Esophagus muscularis mucosa (tissue), 4 donors: ENCODE results near the gene FLACC1. TPM values are rescaled to one million over a fixed set of nuclear protein-coding genes. Genes with fewer than 3 reads are reported as not detected.

Source experiments
- DNase-seq: peaks from one replicate; pipeline ENCODE4 v3.0.0-alpha.2; 2017; ENCODE audit errors: extremely low spot score
- H3K27ac ChIP-seq, 4 donors: fragments of 200-600 bp; sonication (generic); replicated peaks in 1 of 4; 1 replicate in 3 of 4; 2 replicates in 1 of 4; pipeline ENCODE4 v1.5.1; 2016 to 2019; ENCODE audit warnings: mild to moderate bottlenecking in 1 of 4
- H3K27me3 ChIP-seq, 4 donors: fragments of 200-600 bp; sonication (generic); one replicate each; pipeline versions ENCODE4 v1.5.1 to v1.6.0; 2016 to 2019
- H3K36me3 ChIP-seq, 4 donors: fragments of 200-600 bp; sonication (generic); one replicate each; pipeline ENCODE4 v1.5.1; 2016 to 2019
- H3K4me1 ChIP-seq, 4 donors: fragments of 200-600 bp; sonication (generic); one replicate each; pipeline ENCODE4 v1.5.1; 2016 to 2019
- H3K4me3 ChIP-seq, 4 donors: fragments of 200-600 bp; sonication (generic); 1 replicate in 2 of 4; 2 replicates in 2 of 4; pipeline ENCODE4 v1.5.1; 2016 to 2019; ENCODE audit warnings: mild to moderate bottlenecking in 4 of 4, moderate library complexity in 1 of 4
- H3K9me3 ChIP-seq, 4 donors: fragments of 200-600 bp; sonication (generic); 1 replicate in 3 of 4; 2 replicates in 1 of 4; pipeline ENCODE4 v1.5.1; 2016 to 2019
- EP300 ChIP-seq: sonication (generic); formaldehyde crosslinking; IDR thresholded peaks from one replicate; pipeline ENCODE4 v1.6.1; 2017; ENCODE audit warnings: antibody characterized with exemption
- POLR2A ChIP-seq: fragments of 450-650 bp; IDR thresholded peaks from one replicate; pipeline ENCODE4 v1.6.1; 2017; ENCODE audit warnings: antibody characterized with exemption, moderate library complexity, mild to moderate bottlenecking, low read depth
- POLR2AphosphoS5 ChIP-seq, 2 donors: sonication (generic); formaldehyde crosslinking; IDR thresholded peaks; one replicate each; pipeline ENCODE4 v1.6.1; 2017; ENCODE audit warnings: antibody characterized with exemption in 2 of 2
- WGBS: methylation state at CpG from one replicate; pipeline ENCODE4 v1.1.5; 2018; 5-methylcytosine and 5-hydroxymethylcytosine counted together
- intact Hi-C: fragments of 100-400 bp; cut with DNase I; formaldehyde crosslinking; loops from one replicate; pipeline ENCODE4 v1.15.1; 2023
- total RNA-seq, 4 donors: library from RNA; depleted of rRNA; stranded (reverse); fragments of >200 nt; gene quantifications; one replicate each; pipeline versions ENCODE4 v1.1.0 to v1.2.1, GENCODE V29; 2016
- TF ChIP-seq, protein P1 (sequence below), 3 experiments: fragments of 200-600 bp in 2 of 3; fragments of 450-650 bp in 1 of 3; sonication (generic) in 2 of 3; IDR thresholded peaks; one replicate each; pipeline ENCODE4 v1.5.1; 2017 to 2019; ENCODE audit warnings: antibody characterized with exemption in 3 of 3, mild to moderate bottlenecking in 2 of 3, moderate library complexity in 1 of 3

The FLACC1 gene
- total RNA-seq, 4 donors from 2014 or later: 1.2 to 5.1 (median 4.2) TPM

DNA sequence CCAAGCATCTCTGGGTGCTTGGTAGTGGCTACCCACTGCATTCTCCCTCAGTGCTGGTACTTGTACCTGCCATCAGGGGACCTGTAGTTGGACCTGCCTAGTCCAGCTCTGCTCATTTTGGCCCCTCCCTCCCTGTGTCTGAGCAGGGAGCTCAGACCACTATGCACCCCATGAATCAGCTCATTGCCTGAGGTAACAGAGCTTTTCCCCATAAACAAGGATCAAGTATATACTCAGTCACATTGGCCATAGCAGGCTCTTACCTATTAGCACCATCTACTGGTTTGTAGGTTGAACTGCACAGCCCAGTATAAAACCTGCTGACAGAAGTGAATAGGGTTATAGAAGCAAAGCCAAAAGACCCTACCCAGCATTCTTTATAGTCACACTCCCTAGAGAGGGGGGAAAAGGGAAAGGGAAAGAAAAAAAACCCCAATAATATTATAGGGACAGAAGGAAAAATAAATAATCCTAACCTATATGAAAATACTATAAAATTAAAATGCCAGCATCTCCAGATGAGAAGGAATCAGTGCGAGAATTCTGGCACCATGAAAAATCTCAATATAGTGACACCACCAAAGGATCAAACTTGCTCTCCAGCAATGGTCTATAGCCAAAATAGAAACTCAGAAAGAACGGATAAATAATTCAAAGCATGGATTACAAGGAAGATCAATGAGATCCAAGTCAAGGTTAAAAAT, 6.9 kb upstream of the FLACC1 start:
- WGBS: 93% methylated on average over 2 of the region's 2 CpGs

DNA sequence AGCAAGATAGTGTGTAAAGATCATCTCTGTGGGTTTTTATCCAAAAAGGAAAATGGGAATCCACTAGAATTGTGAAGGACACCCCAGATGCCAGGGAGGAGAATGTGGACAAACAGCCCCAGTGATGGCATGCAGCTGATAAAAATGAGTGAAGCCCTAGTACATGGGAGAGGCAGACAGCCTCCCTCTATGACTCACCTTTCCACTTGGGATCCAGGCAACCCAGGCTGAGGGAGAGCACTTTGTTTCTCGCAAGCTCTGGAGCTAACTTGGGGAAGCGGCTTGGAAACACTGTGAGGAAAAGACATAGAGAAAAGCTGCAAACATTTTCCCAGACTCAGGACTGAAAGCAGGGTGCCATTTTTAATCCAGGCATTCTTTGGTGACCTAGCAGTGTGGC, 5.3 kb upstream of the FLACC1 start:
- DNase-seq: no peak
- no peak for TF ChIP-seq POLR2A
- TF ChIP-seq, protein P1, sequence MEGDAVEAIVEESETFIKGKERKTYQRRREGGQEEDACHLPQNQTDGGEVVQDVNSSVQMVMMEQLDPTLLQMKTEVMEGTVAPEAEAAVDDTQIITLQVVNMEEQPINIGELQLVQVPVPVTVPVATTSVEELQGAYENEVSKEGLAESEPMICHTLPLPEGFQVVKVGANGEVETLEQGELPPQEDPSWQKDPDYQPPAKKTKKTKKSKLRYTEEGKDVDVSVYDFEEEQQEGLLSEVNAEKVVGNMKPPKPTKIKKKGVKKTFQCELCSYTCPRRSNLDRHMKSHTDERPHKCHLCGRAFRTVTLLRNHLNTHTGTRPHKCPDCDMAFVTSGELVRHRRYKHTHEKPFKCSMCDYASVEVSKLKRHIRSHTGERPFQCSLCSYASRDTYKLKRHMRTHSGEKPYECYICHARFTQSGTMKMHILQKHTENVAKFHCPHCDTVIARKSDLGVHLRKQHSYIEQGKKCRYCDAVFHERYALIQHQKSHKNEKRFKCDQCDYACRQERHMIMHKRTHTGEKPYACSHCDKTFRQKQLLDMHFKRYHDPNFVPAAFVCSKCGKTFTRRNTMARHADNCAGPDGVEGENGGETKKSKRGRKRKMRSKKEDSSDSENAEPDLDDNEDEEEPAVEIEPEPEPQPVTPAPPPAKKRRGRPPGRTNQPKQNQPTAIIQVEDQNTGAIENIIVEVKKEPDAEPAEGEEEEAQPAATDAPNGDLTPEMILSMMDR (IDR thresholded peaks at IDR 0.05): no peak
- TF ChIP-seq POLR2AphosphoS5 (IDR thresholded peaks at IDR 0.05): no peak
- no peak for TF ChIP-seq EP300
- H3K9me3 ChIP-seq: peaks cover 0 to 5% (median 0%) of the 10 kb centered on the region in 4 donors
- intact Hi-C loops: loop anchor here (5.0 kb wide), 1 partner anchor 125 kb away; no protein-coding TSS in a partner anchor
- peaks cover 0 to 8% (median 3%) of the 10 kb centered on the region in 4 donors for H3K4me1 ChIP-seq
- peaks cover 0 to 44% (median 31%) of the 10 kb centered on the region in 4 donors for H3K36me3 ChIP-seq
- no peak overlapping the region for H3K4me3 ChIP-seq
- WGBS: 100% methylated on average over 2 of the region's 2 CpGs
- no peaks in the 10 kb centered on the region for H3K27me3 ChIP-seq
- no peak overlapping the region for H3K27ac ChIP-seq

More for the DNA sequence above, 6.9 kb upstream of the FLACC1 start:
- no peaks in the 10 kb centered on the region for H3K27me3 ChIP-seq
- no peak for DNase-seq
- no peak overlapping the region for H3K27ac ChIP-seq
- peaks cover 0 to 14% (median 0%) of the 10 kb centered on the region in 4 donors for H3K9me3 ChIP-seq
- intact Hi-C loops: loop anchor here (5.0 kb wide), 1 partner anchor 127 kb away; no protein-coding TSS in a partner anchor
- TF ChIP-seq, protein P1 (IDR thresholded peaks at IDR 0.05): peak; percentile 59 to 87 (median 71)
- no peak for TF ChIP-seq EP300
- peaks cover 0 to 40% (median 29%) of the 10 kb centered on the region in 4 donors for H3K36me3 ChIP-seq
- H3K4me1 ChIP-seq: peaks cover 0 to 4% (median 0%) of the 10 kb centered on the region in 4 donors
- no peak overlapping the region for H3K4me3 ChIP-seq

- no peak overlapping the region for H3K4me3 ChIP-seq
- TF ChIP-seq, protein P1 (IDR thresholded peaks at IDR 0.05): no peak
- TF ChIP-seq EP300: no peak
- TF ChIP-seq POLR2A: no peak
- H3K9me3 ChIP-seq: no peaks in the 10 kb centered on the region
- no peak for DNase-seq
- no peak overlapping the region for H3K27ac ChIP-seq
- peaks cover 0 to 44% (median 31%) of the 10 kb centered on the region in 4 donors for H3K36me3 ChIP-seq
- H3K4me1 ChIP-seq: peaks cover 5 to 13% (median 9%) of the 10 kb centered on the region in 4 donors
- 89% methylated on average over 2 of the region's 2 CpGs for WGBS
- intact Hi-C loops: loop anchor here (5.0 kb wide), 1 partner anchor 124 kb away; no protein-coding TSS in a partner anchor
- H3K27me3 ChIP-seq: no peaks in the 10 kb centered on the region
Measured at GRCh38 chr2:201361078-201361733, 4.1 kb upstream of the FLACC1 start.

GRCh38 chr2:201360256-201360655, 3.1 kb upstream of the FLACC1 start:
- H3K36me3 ChIP-seq: peaks cover 0 to 44% (median 31%) of the 10 kb centered on the region in 4 donors
- intact Hi-C loops: loop anchor here (5.0 kb wide), 1 partner anchor 123 kb away; no protein-coding TSS in a partner anchor
- TF ChIP-seq POLR2AphosphoS5 (IDR thresholded peaks at IDR 0.05): no peak
- TF ChIP-seq POLR2A: no peak
- no peak for TF ChIP-seq EP300
- TF ChIP-seq, protein P1 (IDR thresholded peaks at IDR 0.05): no peak
- H3K27ac ChIP-seq: no peak overlapping the region
- WGBS: 86% methylated on average over 4 of the region's 4 CpGs
- peaks cover 5 to 13% (median 9%) of the 10 kb centered on the region in 4 donors for H3K4me1 ChIP-seq
- no peak for DNase-seq
- H3K4me3 ChIP-seq: no peak overlapping the region
- no peaks in the 10 kb centered on the region for H3K9me3 ChIP-seq
- H3K27me3 ChIP-seq: no peaks in the 10 kb centered on the region
